Adipose tissue (tissue), 3 donors: Measurements from ENCODE around the gene KIF25. TPM values are rescaled to one million over a fixed set of nuclear protein-coding genes. Genes with fewer than 3 reads are reported as not detected.

ENCODE experiments used
- H3K27ac ChIP-seq: one replicate; pipeline ENCODE4 v1.5.1; 2013; ENCODE audit warnings: low read depth, low read length
- WGBS, 3 donors: extraction: QIAGEN DNeasy Blood & Tissue Kit; methylation state at CpG; one replicate each; pipeline ENCODE4 v1.1.7; 2013; 5-methylcytosine and 5-hydroxymethylcytosine counted together
- polyA plus RNA-seq, 3 donors: library from polyadenylated mRNA; stranded (reverse); fragments of 200-250 nt; gene quantifications; one replicate each; pipeline ENCODE4 v1.2.3, GENCODE V29; 2013
- donor health status: healthy with polysubstance abuse.
- donor health status: Bipolar disorder and iron deficiency.
- donor health status: healthy.

The KIF25 gene
- polyA plus RNA-seq, 3 donors = 0.22 to 1.6 (median 0.65) TPM

GRCh38 chr6:168011291-168011690 lies 13.8 kb downstream of the KIF25 start:
- 84 to 97% (median 96%) methylated on average over 1 of the region's 1 CpG for WGBS, 3 donors

GRCh38 chr6:168012431-168013249 lies 15.2 kb downstream of the KIF25 start:
- no peak overlapping the region for H3K27ac ChIP-seq
- 86 to 93% (median 86%) methylated on average over 13 of the region's 13 CpGs for WGBS, 3 donors

More at GRCh38 chr6:168011291-168011690, 13.8 kb downstream of the KIF25 start:
- H3K27ac ChIP-seq = no peak overlapping the region

GRCh38 chr6:168013250-168013915 lies 15.9 kb downstream of the KIF25 start:
- 71 to 75% (median 74%) methylated on average over 7 of the region's 7 CpGs for WGBS, 3 donors
- no peak overlapping the region for H3K27ac ChIP-seq

- 51 to 53% (median 51%) methylated on average over 6 of the region's 6 CpGs for WGBS, 3 donors
Measured at GRCh38 chr6:168014428-168014827, 17.0 kb downstream of the KIF25 start.

GRCh38 chr6:168015009-168015408 lies 17.5 kb downstream of the KIF25 start:
- H3K27ac ChIP-seq = no peak overlapping the region
- WGBS, 3 donors = 78 to 84% (median 82%) methylated on average over 4 of the region's 4 CpGs

More at GRCh38 chr6:168014428-168014827, 17.0 kb downstream of the KIF25 start:
- no peak overlapping the region for H3K27ac ChIP-seq

- no peak overlapping the region for H3K27ac ChIP-seq
- WGBS, 3 donors = 75 to 86% (median 78%) methylated on average over 14 of the region's 14 CpGs
Measured at GRCh38 chr6:168015482-168016175, 18.2 kb downstream of the KIF25 start.

- no peak overlapping the region for H3K27ac ChIP-seq
- 85 to 95% (median 92%) methylated on average over 18 of the region's 18 CpGs for WGBS, 3 donors
Measured at GRCh38 chr6:168016176-168016620, 18.7 kb downstream of the KIF25 start.

- 68 to 78% (median 77%) methylated on average over 18 of the region's 18 CpGs for WGBS, 3 donors
- H3K27ac ChIP-seq = no peak overlapping the region
Measured at GRCh38 chr6:168016721-168017525, 19.5 kb downstream of the KIF25 start.

- WGBS, 3 donors = 41 to 63% (median 56%) methylated on average over 11 of the region's 11 CpGs
- no peak overlapping the region for H3K27ac ChIP-seq
Measured at GRCh38 chr6:168017629-168018028, 20.2 kb downstream of the KIF25 start.

GRCh38 chr6:168018664-168019063 lies 21.2 kb downstream of the KIF25 start:
- 87 to 91% (median 91%) methylated on average over 13 to 15 of the region's 15 CpGs for WGBS, 3 donors
- H3K27ac ChIP-seq = no peak overlapping the region

GRCh38 chr6:168020242-168020641 lies 22.8 kb downstream of the KIF25 start:
- no peak overlapping the region for H3K27ac ChIP-seq
- WGBS, 3 donors = 88 to 93% (median 91%) methylated on average over 8 of the region's 8 CpGs

GRCh38 chr6:168021581-168021980 lies 24.1 kb downstream of the KIF25 start:
- H3K27ac ChIP-seq = no peak overlapping the region
- 68 to 79% (median 74%) methylated on average over 5 of the region's 5 CpGs for WGBS, 3 donors

- 82 to 90% (median 83%) methylated on average over 7 of the region's 7 CpGs for WGBS, 3 donors
- H3K27ac ChIP-seq = no peak overlapping the region
Measured at GRCh38 chr6:168022488-168023321, 25.2 kb downstream of the KIF25 start.

- 87 to 91% (median 88%) methylated on average over 18 of the region's 18 CpGs for WGBS, 3 donors
- no peak overlapping the region for H3K27ac ChIP-seq
Measured at GRCh38 chr6:168024951-168025510, 27.6 kb downstream of the KIF25 start.

- no peak overlapping the region for H3K27ac ChIP-seq
- 85 to 86% (median 86%) methylated on average over 20 of the region's 20 CpGs for WGBS, 3 donors
Measured at GRCh38 chr6:168025831-168026710, 28.6 kb downstream of the KIF25 start.

- WGBS, 3 donors = 92 to 97% (median 95%) methylated on average over 9 of the region's 9 CpGs
- no peak overlapping the region for H3K27ac ChIP-seq
Measured at GRCh38 chr6:168026925-168027324, 29.5 kb downstream of the KIF25 start.
